ENCODE results near the gene GLI2. TPM values are rescaled to one million over a fixed set of nuclear protein-coding genes. Genes with fewer than 3 reads are reported as not detected.

Gene GLI2
- polyA plus RNA-seq, 2 of the 4 experiments (the other 2 are of a cell fraction) = 5.6 to 12.5 TPM

DNA sequence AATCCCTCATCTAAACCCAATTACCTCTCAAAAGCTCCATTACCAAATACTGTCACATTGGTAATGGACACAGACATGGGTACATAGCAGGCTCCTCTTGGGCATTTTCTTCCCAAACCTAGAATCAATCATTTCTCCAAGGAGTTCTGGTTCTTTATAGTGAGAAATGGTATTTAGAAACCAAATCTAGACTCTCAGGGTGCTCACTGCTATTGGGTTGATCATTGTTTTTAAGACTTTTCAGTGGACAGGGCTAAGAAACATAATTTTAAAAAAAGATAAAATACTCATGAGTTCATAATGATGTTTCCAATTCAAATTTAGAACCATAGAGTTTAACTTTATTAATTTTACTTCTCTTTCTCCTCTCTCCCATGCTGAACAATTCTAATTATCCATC, 9.4 kb upstream of the GLI2 start (continued):
- TF ChIP-seq, protein P1, sequence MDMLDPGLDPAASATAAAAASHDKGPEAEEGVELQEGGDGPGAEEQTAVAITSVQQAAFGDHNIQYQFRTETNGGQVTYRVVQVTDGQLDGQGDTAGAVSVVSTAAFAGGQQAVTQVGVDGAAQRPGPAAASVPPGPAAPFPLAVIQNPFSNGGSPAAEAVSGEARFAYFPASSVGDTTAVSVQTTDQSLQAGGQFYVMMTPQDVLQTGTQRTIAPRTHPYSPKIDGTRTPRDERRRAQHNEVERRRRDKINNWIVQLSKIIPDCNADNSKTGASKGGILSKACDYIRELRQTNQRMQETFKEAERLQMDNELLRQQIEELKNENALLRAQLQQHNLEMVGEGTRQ (IDR thresholded peaks at IDR 0.05) = no peak
- no peak for TF ChIP-seq NFE2L2 (conservative IDR thresholded peaks at IDR 0.05; ENCODE audit: low read length)
- TF ChIP-seq, protein P2, sequence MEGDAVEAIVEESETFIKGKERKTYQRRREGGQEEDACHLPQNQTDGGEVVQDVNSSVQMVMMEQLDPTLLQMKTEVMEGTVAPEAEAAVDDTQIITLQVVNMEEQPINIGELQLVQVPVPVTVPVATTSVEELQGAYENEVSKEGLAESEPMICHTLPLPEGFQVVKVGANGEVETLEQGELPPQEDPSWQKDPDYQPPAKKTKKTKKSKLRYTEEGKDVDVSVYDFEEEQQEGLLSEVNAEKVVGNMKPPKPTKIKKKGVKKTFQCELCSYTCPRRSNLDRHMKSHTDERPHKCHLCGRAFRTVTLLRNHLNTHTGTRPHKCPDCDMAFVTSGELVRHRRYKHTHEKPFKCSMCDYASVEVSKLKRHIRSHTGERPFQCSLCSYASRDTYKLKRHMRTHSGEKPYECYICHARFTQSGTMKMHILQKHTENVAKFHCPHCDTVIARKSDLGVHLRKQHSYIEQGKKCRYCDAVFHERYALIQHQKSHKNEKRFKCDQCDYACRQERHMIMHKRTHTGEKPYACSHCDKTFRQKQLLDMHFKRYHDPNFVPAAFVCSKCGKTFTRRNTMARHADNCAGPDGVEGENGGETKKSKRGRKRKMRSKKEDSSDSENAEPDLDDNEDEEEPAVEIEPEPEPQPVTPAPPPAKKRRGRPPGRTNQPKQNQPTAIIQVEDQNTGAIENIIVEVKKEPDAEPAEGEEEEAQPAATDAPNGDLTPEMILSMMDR (IDR thresholded peaks at IDR 0.05) = no peak
- TF ChIP-seq, protein P3, sequence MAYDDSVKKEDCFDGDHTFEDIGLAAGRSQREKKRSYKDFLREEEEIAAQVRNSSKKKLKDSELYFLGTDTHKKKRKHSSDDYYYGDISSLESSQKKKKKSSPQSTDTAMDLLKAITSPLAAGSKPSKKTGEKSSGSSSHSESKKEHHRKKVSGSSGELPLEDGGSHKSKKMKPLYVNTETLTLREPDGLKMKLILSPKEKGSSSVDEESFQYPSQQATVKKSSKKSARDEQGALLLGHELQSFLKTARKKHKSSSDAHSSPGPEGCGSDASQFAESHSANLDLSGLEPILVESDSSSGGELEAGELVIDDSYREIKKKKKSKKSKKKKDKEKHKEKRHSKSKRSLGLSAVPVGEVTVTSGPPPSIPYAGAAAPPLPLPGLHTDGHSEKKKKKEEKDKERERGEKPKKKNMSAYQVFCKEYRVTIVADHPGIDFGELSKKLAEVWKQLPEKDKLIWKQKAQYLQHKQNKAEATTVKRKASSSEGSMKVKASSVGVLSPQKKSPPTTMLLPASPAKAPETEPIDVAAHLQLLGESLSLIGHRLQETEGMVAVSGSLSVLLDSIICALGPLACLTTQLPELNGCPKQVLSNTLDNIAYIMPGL (CRISPR knock-in tag; IDR thresholded peaks at IDR 0.05; ENCODE audit: borderline replicate concordance) = no peak

DNA sequence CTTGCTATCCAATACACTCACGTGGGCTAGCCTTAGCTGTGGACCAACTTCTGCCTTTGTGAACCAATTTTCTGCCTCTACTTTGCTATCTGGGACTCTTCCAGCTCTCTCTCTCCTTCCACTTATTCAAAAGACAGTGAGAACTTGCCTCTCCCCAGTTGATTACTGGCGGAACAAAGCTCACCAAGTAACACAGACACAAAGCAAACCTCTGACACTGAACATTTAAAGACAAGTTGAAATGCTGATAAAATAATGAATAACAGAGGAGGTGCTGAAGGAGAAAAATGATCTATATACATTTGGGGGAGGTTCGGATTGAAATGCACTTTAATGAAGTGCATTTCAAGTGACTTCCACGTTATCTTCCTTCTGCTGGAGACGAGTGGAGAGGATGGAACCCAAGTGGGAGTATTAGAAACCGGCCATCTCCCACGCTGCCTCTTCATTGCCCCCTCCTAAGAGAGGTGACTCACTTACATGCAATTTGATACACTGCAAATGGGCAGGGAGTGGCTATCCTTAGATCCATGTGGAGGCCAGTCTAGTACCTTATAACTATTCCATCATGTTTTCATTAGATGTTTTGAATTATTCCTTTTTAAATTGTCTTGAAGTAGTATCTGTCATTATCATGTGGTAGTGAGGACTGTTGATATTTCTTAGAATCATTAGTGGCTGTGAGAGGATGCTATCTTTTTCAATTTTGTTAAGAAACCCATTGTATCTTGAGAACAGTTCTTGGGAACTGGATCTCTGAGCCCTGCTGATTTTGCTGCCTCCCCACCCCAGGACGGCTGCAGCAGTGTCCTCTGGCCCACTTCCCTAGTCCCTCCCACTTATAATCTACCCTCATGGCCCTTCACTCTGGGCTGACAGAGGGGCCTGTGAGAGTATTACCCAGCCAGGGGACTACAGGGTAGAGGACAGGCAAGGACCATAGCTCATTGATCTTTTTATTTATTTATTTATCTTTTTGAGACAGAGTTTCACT, 6.0 kb upstream of the GLI2 start:
- ATAC-seq (peak; percentile 97 to 99), FAIRE-seq (peak; percentile 36), DNase-seq (ENCODE audit: low read depth in 1 of 2, low spot score in 1 of 2) (peak; percentile 66 to 83)
- ChIA-PET CTCF (interaction anchor here (0.6 to 2.4 kb wide), 3 partner anchors 9 to 206 kb away, joined by 3 to 8 read pairs (median 4); no protein-coding TSS in a partner anchor), POLR2A (interaction anchor here (1.4 kb wide), 1 partner anchor 346 kb away, joined by 6 read pairs; no protein-coding TSS in a partner anchor)
- no peak for TF ChIP-seq TFCP2L1 (CRISPR knock-in tag; IDR thresholded peaks at IDR 0.05)
- TF ChIP-seq, protein P4, sequence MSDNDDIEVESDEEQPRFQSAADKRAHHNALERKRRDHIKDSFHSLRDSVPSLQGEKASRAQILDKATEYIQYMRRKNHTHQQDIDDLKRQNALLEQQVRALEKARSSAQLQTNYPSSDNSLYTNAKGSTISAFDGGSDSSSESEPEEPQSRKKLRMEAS (IDR thresholded peaks at IDR 0.05) = peak; percentile 80
- TF ChIP-seq GATA3 (IDR thresholded peaks at IDR 0.05; ENCODE audit: borderline replicate concordance) = no peak
- no peak for TF ChIP-seq FOSB (CRISPR knock-in tag; IDR thresholded peaks at IDR 0.05)
- no peak for TF ChIP-seq EHMT2 (IDR thresholded peaks at IDR 0.05; ENCODE audit: low read depth)
- TF ChIP-seq FOSL2 (IDR thresholded peaks at IDR 0.05) = no peak; the same call in 1 of the 2 replicates
- TF ChIP-seq FOSL2 (CRISPR knock-in tag; IDR thresholded peaks at IDR 0.05) = peak; percentile 85
- no peak for TF ChIP-seq MAFK (IDR thresholded peaks at IDR 0.05; ENCODE audit: partially characterized antibody)
- TF ChIP-seq, protein P3 (CRISPR knock-in tag; IDR thresholded peaks at IDR 0.05; ENCODE audit: borderline replicate concordance) = no peak
- TF ChIP-seq RAD21 (conservative IDR thresholded peaks at IDR 0.05 in 1 of 2, IDR thresholded peaks at IDR 0.05 in 1 of 2) = no peak
- peak; percentile 49; the same call in 1 of the 2 replicates for TF ChIP-seq JUNB (IDR thresholded peaks at IDR 0.05)
- 0 out of 5 replicates have a peak, but pooled peaks of 1 of the 2 experiments have one; percentile 27 for TF ChIP-seq JUN (IDR thresholded peaks at IDR 0.05)
- 13% methylated on average over 8 of the region's 8 CpGs for WGBS (ENCODE audit: missing lambda C conversion rate)
- peak overlapping the region; percentile 65 for H3K4me2 ChIP-seq
- peak overlapping the region; percentile 68 to 82 for H3K27ac ChIP-seq
- no peak overlapping the region for H3K4me3 ChIP-seq
- H3K4me1 ChIP-seq = peaks cover 19% of the 10 kb centered on the region
- H3K9me3 ChIP-seq = peaks cover 24% of the 10 kb centered on the region

Measured in A549 (cell line).